ENCODE results near the gene LSM10.

The LSM10 gene

GRCh38 chr1:36377791-36378492 lies 19.8 kb downstream of the LSM10 start:
- Histone ChIP-seq H3K27ac (ENCODE audit: low read depth, low read length) (peak overlapping the region; percentile 52), H3K9ac (ENCODE audit: low read length in 5 of 5) (peak overlapping the region in 2 of 5 donors; percentile 17 to 48), H3K4me3 (ENCODE audit: low read depth in 1 of 5, low read length in 5 of 5) (no peak overlapping the region), H3K4me1 (ENCODE audit: control insufficient read depth in 5 of 5, insufficient read depth in 5 of 5, low read length in 5 of 5) (peaks cover 20 to 77% (median 68%) of the 10 kb centered on the region in 5 donors), H3K9me3 (ENCODE audit: control insufficient read depth in 5 of 5, low read length in 5 of 5) (no peaks in the 10 kb centered on the region), H3K27me3 (ENCODE audit: control insufficient read depth in 5 of 5, insufficient read depth in 4 of 5, low read length in 5 of 5) (no peaks in the 10 kb centered on the region), H3K36me3 (ENCODE audit: control insufficient read depth in 5 of 5, insufficient read depth in 5 of 5, low read length in 5 of 5) (peaks cover 0 to 3% (median under 1%) of the 10 kb centered on the region in 5 donors)

- no peak overlapping the region for H3K4me3 ChIP-seq (ENCODE audit: low read depth in 1 of 5, low read length in 5 of 5)
- H3K27ac ChIP-seq (ENCODE audit: low read depth, low read length), result peak overlapping the region; percentile 99
- H3K9me3 ChIP-seq (ENCODE audit: control insufficient read depth in 5 of 5, low read length in 5 of 5), result no peaks in the 10 kb centered on the region
- peaks cover 22 to 67% (median 63%) of the 10 kb centered on the region in 5 donors for H3K4me1 ChIP-seq (ENCODE audit: control insufficient read depth in 5 of 5, insufficient read depth in 5 of 5, low read length in 5 of 5)
- peaks cover 0 to 10% (median 9%) of the 10 kb centered on the region in 5 donors for H3K36me3 ChIP-seq (ENCODE audit: control insufficient read depth in 5 of 5, insufficient read depth in 5 of 5, low read length in 5 of 5)
- H3K9ac ChIP-seq (ENCODE audit: low read length in 5 of 5), result peak overlapping the region in 3 of 5 donors; percentile 33 to 76 (median 57)
- H3K27me3 ChIP-seq (ENCODE audit: control insufficient read depth in 5 of 5, insufficient read depth in 4 of 5, low read length in 5 of 5), result no peaks in the 10 kb centered on the region
Observed at GRCh38 chr1:36372617-36373016, 25.1 kb downstream of the LSM10 start.

GRCh38 chr1:36369061-36369861 lies 28.4 kb downstream of the LSM10 start:
- H3K27ac ChIP-seq (ENCODE audit: low read depth, low read length), result peak overlapping the region; percentile 51

GRCh38 chr1:36367798-36368197 lies 29.9 kb downstream of the LSM10 start:
- Histone ChIP-seq H3K4me1 (ENCODE audit: control insufficient read depth in 5 of 5, insufficient read depth in 5 of 5, low read length in 5 of 5) (peaks cover 9 to 46% (median 45%) of the 10 kb centered on the region in 5 donors), H3K9me3 (ENCODE audit: control insufficient read depth in 5 of 5, low read length in 5 of 5) (no peaks in the 10 kb centered on the region), H3K27ac (ENCODE audit: low read depth, low read length) (peak overlapping the region; percentile 41), H3K27me3 (ENCODE audit: control insufficient read depth in 5 of 5, insufficient read depth in 4 of 5, low read length in 5 of 5) (no peaks in the 10 kb centered on the region), H3K9ac (ENCODE audit: low read length in 5 of 5) (peak overlapping the region in 1 of 5 donors; percentile 55), H3K36me3 (ENCODE audit: control insufficient read depth in 5 of 5, insufficient read depth in 5 of 5, low read length in 5 of 5) (peaks cover 0 to 20% (median 17%) of the 10 kb centered on the region in 5 donors), H3K4me3 (ENCODE audit: low read depth in 1 of 5, low read length in 5 of 5) (no peak overlapping the region)

More at GRCh38 chr1:36369061-36369861, 28.4 kb downstream of the LSM10 start:
- no peak overlapping the region for H3K4me3 ChIP-seq (ENCODE audit: low read depth in 1 of 5, low read length in 5 of 5)
- H3K4me1 ChIP-seq (ENCODE audit: control insufficient read depth in 5 of 5, insufficient read depth in 5 of 5, low read length in 5 of 5), result peaks cover 21 to 60% (median 60%) of the 10 kb centered on the region in 5 donors
- peaks cover 0 to 18% (median 15%) of the 10 kb centered on the region in 5 donors for H3K36me3 ChIP-seq (ENCODE audit: control insufficient read depth in 5 of 5, insufficient read depth in 5 of 5, low read length in 5 of 5)
- H3K9ac ChIP-seq (ENCODE audit: low read length in 5 of 5), result no peak overlapping the region
- H3K9me3 ChIP-seq (ENCODE audit: control insufficient read depth in 5 of 5, low read length in 5 of 5), result no peaks in the 10 kb centered on the region
- H3K27me3 ChIP-seq (ENCODE audit: control insufficient read depth in 5 of 5, insufficient read depth in 4 of 5, low read length in 5 of 5), result no peaks in the 10 kb centered on the region

GRCh38 chr1:36367066-36367465 lies 30.6 kb downstream of the LSM10 start:
- H3K4me3 ChIP-seq (ENCODE audit: low read depth in 1 of 5, low read length in 5 of 5), result no peak overlapping the region
- peaks cover 2 to 26% (median 22%) of the 10 kb centered on the region in 5 donors for H3K36me3 ChIP-seq (ENCODE audit: control insufficient read depth in 5 of 5, insufficient read depth in 5 of 5, low read length in 5 of 5)
- H3K27ac ChIP-seq (ENCODE audit: low read depth, low read length), result peak overlapping the region; percentile 41
- H3K27me3 ChIP-seq (ENCODE audit: control insufficient read depth in 5 of 5, insufficient read depth in 4 of 5, low read length in 5 of 5), result no peaks in the 10 kb centered on the region
- H3K9ac ChIP-seq (ENCODE audit: low read length in 5 of 5), result peak overlapping the region in 1 of 5 donors; percentile 55
- peaks cover 9 to 39% (median 38%) of the 10 kb centered on the region in 5 donors for H3K4me1 ChIP-seq (ENCODE audit: control insufficient read depth in 5 of 5, insufficient read depth in 5 of 5, low read length in 5 of 5)
- H3K9me3 ChIP-seq (ENCODE audit: control insufficient read depth in 5 of 5, low read length in 5 of 5), result no peaks in the 10 kb centered on the region

DNA sequence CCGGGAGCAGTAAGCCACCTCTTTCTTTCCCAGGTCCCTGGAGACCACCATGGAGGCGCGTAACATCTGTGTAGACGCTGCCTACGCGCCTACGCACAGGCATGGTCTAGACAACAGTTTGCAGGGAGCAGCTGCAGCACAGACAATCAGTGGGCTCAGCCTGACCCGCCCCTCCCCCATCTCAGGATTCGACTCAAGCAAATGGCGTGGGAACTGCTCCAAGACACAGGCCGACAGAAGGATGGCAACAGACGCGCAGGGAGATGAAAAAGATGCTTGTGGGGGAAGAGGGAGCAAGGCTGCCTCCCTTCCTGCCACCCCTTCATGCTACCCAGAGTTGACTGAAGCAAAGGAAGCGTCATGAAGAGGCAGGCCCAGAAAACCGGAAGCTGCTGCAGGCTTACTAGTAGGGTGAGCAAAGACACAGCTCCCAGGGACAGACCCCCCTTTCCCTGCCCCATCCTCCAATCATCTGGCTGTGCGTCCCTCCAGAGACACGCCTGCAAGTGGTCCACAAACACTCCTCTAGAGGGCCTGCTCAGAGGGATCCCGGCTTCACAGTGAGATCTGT lies 31.5 kb downstream of the LSM10 start:
- Histone ChIP-seq H3K4me3 (ENCODE audit: low read depth in 1 of 5, low read length in 5 of 5) (peak overlapping the region in 1 of 5 donors; percentile 13), H3K9ac (ENCODE audit: low read length in 5 of 5) (peak overlapping the region in 2 of 5 donors; percentile 48 to 57), H3K27ac (ENCODE audit: low read depth, low read length) (peak overlapping the region; percentile 80), H3K36me3 (ENCODE audit: control insufficient read depth in 5 of 5, insufficient read depth in 5 of 5, low read length in 5 of 5) (peaks cover 2 to 27% (median 26%) of the 10 kb centered on the region in 5 donors), H3K27me3 (ENCODE audit: control insufficient read depth in 5 of 5, insufficient read depth in 4 of 5, low read length in 5 of 5) (no peaks in the 10 kb centered on the region), H3K4me1 (ENCODE audit: control insufficient read depth in 5 of 5, insufficient read depth in 5 of 5, low read length in 5 of 5) (peaks cover 9 to 35% (median 31%) of the 10 kb centered on the region in 5 donors), H3K9me3 (ENCODE audit: control insufficient read depth in 5 of 5, low read length in 5 of 5) (no peaks in the 10 kb centered on the region)

- H3K4me1 ChIP-seq (ENCODE audit: control insufficient read depth in 5 of 5, insufficient read depth in 5 of 5, low read length in 5 of 5), result peaks cover 9 to 35% (median 31%) of the 10 kb centered on the region in 5 donors
- no peaks in the 10 kb centered on the region for H3K27me3 ChIP-seq (ENCODE audit: control insufficient read depth in 5 of 5, insufficient read depth in 4 of 5, low read length in 5 of 5)
- no peaks in the 10 kb centered on the region for H3K9me3 ChIP-seq (ENCODE audit: control insufficient read depth in 5 of 5, low read length in 5 of 5)
- H3K9ac ChIP-seq (ENCODE audit: low read length in 5 of 5), result peak overlapping the region in 2 of 5 donors; percentile 10 to 31
- H3K4me3 ChIP-seq (ENCODE audit: low read depth in 1 of 5, low read length in 5 of 5), result no peak overlapping the region
- peak overlapping the region; percentile 80 for H3K27ac ChIP-seq (ENCODE audit: low read depth, low read length)
- H3K36me3 ChIP-seq (ENCODE audit: control insufficient read depth in 5 of 5, insufficient read depth in 5 of 5, low read length in 5 of 5), result peaks cover 2 to 34% (median 32%) of the 10 kb centered on the region in 5 donors
Observed at GRCh38 chr1:36365381-36365780, 32.3 kb downstream of the LSM10 start.

DNA sequence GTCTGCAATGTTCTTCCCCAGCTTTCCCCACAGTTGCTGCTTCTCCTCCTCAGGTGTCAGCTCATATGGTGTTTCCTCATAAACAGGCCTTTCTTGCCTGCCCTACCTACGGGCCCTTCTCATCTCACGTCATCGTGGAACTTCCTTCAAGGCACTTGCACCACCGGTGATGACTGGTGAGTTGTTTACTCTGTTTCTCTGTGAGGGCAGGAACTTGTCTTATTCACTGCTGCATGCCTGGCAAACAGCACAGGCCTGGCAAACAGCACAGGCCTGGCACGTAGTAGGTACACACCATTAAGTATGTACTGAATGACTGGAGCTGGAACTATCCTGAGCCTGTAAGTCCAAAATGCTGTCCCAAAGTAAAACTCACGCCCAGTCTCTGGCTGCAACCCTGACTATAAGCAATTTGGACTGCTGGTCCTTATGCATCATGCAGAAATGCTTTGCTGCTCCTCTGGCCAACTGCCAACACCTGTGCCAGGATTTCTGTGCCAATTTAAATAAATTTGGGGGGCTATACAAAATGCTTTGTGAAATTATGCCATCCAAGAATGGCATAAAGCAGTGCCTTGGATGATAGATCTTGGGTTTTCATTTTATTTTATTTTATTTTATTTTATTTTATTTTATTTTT lies 37.7 kb downstream of the LSM10 start:
- peaks cover 2 to 70% (median 62%) of the 10 kb centered on the region in 5 donors for H3K36me3 ChIP-seq (ENCODE audit: control insufficient read depth in 5 of 5, insufficient read depth in 5 of 5, low read length in 5 of 5)
- no peaks in the 10 kb centered on the region for H3K9me3 ChIP-seq (ENCODE audit: control insufficient read depth in 5 of 5, low read length in 5 of 5)
- H3K27me3 ChIP-seq (ENCODE audit: control insufficient read depth in 5 of 5, insufficient read depth in 4 of 5, low read length in 5 of 5), result no peaks in the 10 kb centered on the region
- no peak overlapping the region for H3K9ac ChIP-seq (ENCODE audit: low read length in 5 of 5)
- H3K4me3 ChIP-seq (ENCODE audit: low read depth in 1 of 5, low read length in 5 of 5), result no peak overlapping the region
- H3K4me1 ChIP-seq (ENCODE audit: control insufficient read depth in 5 of 5, insufficient read depth in 5 of 5, low read length in 5 of 5), result peaks cover under 1 to 5% (median 2%) of the 10 kb centered on the region in 5 donors
- no peak overlapping the region for H3K27ac ChIP-seq (ENCODE audit: low read depth, low read length)

- no peaks in the 10 kb centered on the region for H3K9me3 ChIP-seq (ENCODE audit: control insufficient read depth in 5 of 5, low read length in 5 of 5)
- no peak overlapping the region for H3K27ac ChIP-seq (ENCODE audit: low read depth, low read length)
- H3K4me1 ChIP-seq (ENCODE audit: control insufficient read depth in 5 of 5, insufficient read depth in 5 of 5, low read length in 5 of 5), result peaks cover 0 to 5% (median 0%) of the 10 kb centered on the region in 5 donors
- H3K27me3 ChIP-seq (ENCODE audit: control insufficient read depth in 5 of 5, insufficient read depth in 4 of 5, low read length in 5 of 5), result no peaks in the 10 kb centered on the region
- H3K36me3 ChIP-seq (ENCODE audit: control insufficient read depth in 5 of 5, insufficient read depth in 5 of 5, low read length in 5 of 5), result peaks cover 2 to 76% (median 69%) of the 10 kb centered on the region in 5 donors
- no peak overlapping the region for H3K9ac ChIP-seq (ENCODE audit: low read length in 5 of 5)
- no peak overlapping the region for H3K4me3 ChIP-seq (ENCODE audit: low read depth in 1 of 5, low read length in 5 of 5)
Observed at GRCh38 chr1:36359383-36359782, 38.3 kb downstream of the LSM10 start.
